Mucosa of rectum (tissue), 2 donors: Measurements from ENCODE around the gene NEUROD4.
"Not testable (repeated sequence)": the region's sequence is repeated elsewhere in the genome, so short reads cannot be mapped to it uniquely, and the experiment has no call there.

Experiments
- H3K27ac ChIP-seq, 2 donors: one replicate each; pipeline ENCODE4 v1.7.0; 2013; ENCODE audit warnings: inconsistent platforms in 2 of 2, low read depth in 2 of 2, low read length in 2 of 2
- H3K27me3 ChIP-seq, 2 donors: one replicate each; pipeline ENCODE4 v1.7.0; 2013; ENCODE audit warnings: low read length in 2 of 2; ENCODE audit not compliant: control insufficient read depth in 2 of 2, insufficient read depth in 2 of 2
- H3K36me3 ChIP-seq, 2 donors: one replicate each; pipeline ENCODE4 v1.7.0; 2013; ENCODE audit warnings: low read length in 2 of 2; ENCODE audit not compliant: control insufficient read depth in 2 of 2, insufficient read depth in 2 of 2
- H3K4me1 ChIP-seq, 2 donors: one replicate each; pipeline ENCODE4 v1.7.0; 2013; ENCODE audit warnings: low read length in 2 of 2, mild to moderate bottlenecking in 1 of 2; ENCODE audit not compliant: control insufficient read depth in 2 of 2, insufficient read depth in 2 of 2
- H3K4me3 ChIP-seq, 2 donors: one replicate each; pipeline ENCODE4 v1.7.0; 2013; ENCODE audit warnings: low read length in 2 of 2
- H3K9ac ChIP-seq, 2 donors: one replicate each; pipeline ENCODE4 v1.7.0; 2013; ENCODE audit warnings: low read length in 2 of 2, low read depth in 1 of 2, mild to moderate bottlenecking in 1 of 2
- H3K9me3 ChIP-seq, 2 donors: one replicate each; pipeline ENCODE4 v1.7.0; 2013; ENCODE audit warnings: low read length in 2 of 2; ENCODE audit not compliant: control insufficient read depth in 2 of 2
- donor health status: healthy.
- donor health status: Normal muscosa, but diverticular disease.

Gene NEUROD4

DNA sequence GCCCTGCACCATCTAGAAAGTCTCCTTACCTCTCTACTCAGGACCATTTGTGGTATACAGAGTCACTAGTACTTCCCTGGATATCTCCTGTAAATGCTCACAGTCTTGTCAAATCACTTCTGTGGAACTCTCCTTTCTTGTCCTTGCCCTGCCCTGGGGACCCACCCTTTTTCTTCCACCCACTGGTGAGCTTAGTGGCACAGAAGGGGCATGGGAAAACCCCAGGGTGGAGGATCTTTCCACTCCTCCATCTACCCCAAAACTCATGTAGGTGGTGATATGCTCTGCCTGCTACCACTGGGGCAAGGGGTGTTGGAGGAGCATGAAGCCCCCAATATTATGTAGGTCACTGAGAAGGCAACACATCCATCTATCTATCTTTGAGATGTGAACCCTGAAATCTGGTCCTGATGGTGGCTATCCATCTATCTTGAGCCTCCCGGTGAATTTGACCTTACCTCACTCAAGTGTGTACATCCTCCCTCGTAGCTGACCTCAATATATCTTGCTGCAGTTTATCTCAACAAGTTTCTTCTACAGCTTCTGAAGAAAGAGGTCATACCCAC is 36.2 kb upstream of the NEUROD4 start:
- peaks cover 0 to 3% of the 10 kb centered on the region in 2 donors for H3K4me1 ChIP-seq
- peak overlapping the region; percentile 33 to 39 for H3K4me3 ChIP-seq
- H3K9me3 ChIP-seq: no peaks in the 10 kb centered on the region
- no peak overlapping the region for H3K9ac ChIP-seq
- H3K27ac ChIP-seq: peak overlapping the region in 1 of 2 donors; percentile 59
- no peaks in the 10 kb centered on the region for H3K36me3 ChIP-seq
- H3K27me3 ChIP-seq: no peaks in the 10 kb centered on the region

DNA sequence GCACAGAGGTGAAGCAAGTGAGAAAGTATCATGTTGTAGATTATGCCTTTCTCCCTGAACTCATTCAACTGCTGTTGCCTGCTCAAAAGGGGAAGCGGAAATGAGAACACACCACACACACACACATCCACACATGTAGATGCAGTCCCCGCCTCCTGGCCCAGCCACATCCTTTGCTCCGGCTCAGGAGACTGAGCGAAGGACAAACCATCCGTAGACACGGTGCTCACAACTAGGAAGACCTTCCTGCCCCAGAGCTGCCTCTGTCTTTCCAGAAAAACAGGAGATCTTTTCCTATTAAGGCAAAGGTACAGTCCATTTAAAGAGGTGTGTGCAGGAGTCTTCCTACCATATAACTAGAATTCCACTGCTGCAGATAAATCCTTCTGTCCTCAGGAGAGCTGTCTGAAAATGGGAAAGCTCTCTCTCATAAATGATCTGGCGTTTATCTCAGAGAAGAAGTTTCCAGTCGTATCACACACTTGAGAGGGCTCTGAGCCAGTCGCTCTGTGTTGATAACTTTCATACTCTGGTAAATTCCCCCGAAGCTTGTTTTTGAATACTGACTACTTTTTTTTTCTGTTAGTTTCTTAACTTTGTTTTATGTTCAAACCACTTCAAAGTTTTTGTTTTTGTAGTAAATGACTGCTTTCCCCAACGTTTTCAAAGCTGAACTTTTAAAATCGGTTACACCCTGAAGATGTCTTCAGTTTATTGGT is 35.0 kb upstream of the NEUROD4 start, which contains the start of gene TESPA1:
Gene TESPA1 (minus strand): TSS at position 105 of the 719 bp plus-strand sequence. CDS start 10,200 bp downstream, outside the sequence.
- H3K27me3 ChIP-seq: no peaks in the 10 kb centered on the region
- peak within 1 kb of the TSS; percentile 38 to 39 for H3K4me3 ChIP-seq
- H3K27ac ChIP-seq: peak within 1 kb of the TSS; percentile 8 to 59
- no peaks in the 10 kb centered on the region for H3K36me3 ChIP-seq
- no peaks in the 10 kb centered on the region for H3K9me3 ChIP-seq
- peak within 1 kb of the TSS in 1 of 2 donors; percentile 68 for H3K9ac ChIP-seq
- peaks cover 0 to 3% of the 10 kb centered on the region in 2 donors for H3K4me1 ChIP-seq

DNA sequence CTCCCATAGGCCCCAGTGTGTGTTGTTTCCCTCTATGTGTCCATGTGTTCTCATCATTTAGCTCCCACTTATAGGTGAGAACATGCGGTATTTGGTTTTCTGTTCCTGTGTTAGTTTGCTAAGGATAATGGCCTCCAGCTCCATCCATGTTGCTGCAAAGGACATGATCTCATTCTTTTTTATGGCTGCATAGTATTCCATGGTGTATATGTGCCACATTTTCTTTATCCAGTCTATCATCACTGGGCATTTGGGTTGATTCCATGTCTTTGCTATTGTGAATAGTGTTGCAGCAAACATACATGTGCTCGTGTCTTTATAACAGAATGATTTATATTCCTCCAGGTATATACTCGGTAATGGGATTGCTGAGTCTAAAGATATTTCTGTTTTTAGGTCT is 33.0 kb upstream of the NEUROD4 start:
- H3K27me3 ChIP-seq, H3K9me3 ChIP-seq, H3K4me1 ChIP-seq, H3K27ac ChIP-seq, H3K4me3 ChIP-seq, H3K9ac ChIP-seq, H3K36me3 ChIP-seq: not testable (repeated sequence)

DNA sequence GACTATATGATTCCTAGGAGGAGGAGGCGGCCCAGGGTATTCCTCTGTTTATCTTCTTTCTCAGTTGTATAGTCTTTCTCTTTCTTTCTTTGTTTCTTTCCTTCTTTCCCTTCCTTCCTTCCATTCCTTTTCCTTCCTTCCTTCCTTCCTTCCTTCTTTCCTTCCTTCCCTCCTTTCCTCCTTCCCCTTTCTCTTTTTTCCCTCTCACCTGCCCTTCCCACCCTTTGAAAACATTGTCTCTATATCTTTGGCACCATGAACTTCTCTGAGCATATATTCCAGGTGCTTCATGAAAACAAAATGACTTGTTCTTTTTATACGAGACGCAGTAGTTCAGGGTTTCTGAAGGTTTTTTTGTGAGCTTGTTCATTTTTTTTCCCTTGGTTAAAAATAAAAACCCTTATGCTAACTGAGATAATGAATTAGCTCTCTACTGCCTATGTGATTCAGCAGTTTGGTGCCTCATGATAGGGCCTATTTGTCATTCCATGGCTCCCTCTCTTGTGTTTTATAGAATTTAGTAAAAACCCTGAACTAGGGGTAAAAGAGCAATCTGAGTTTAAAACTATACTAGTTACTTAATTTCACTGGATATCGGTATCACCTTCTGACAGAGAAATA is 32.1 kb upstream of the NEUROD4 start:
- Histone ChIP-seq H3K4me3 (no peak overlapping the region), H3K9me3 (no peaks in the 10 kb centered on the region), H3K36me3 (no peaks in the 10 kb centered on the region), H3K4me1 (peaks cover 0 to 3% of the 10 kb centered on the region in 2 donors), H3K27me3 (no peaks in the 10 kb centered on the region), H3K9ac (no peak overlapping the region), H3K27ac (no peak overlapping the region)

DNA sequence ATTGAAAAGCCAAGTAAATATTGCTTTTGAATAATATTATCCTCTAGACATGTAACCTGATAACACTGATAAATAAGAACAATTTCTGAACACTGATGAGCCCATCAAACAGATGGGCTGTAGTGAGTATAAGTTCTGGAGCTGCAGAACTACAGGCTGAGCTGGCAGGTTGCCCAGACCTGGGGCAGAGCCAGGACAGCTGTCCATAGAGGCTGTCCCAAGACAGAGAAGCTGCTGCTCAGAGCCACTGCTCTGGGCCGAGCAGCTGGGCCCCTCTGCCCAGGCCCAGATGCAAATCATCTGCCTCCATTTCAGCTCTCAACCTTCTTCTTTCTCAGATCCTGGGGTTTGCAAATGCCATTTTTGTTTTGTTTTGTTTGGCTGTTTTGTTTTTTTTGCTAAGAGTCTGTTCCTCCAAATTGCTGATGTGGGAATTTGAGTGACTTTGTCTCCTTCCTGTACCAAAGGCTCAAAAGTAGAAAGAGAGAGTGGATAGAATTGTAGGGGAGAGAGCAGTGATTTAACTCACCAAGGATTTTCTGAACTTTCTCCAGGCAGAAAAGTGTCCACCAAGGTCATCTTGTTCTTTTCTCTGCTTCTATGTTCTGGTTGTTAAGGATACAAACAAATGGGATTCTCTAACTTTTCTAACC is 31.2 kb upstream of the NEUROD4 start:
- no peak overlapping the region for H3K27ac ChIP-seq
- no peak overlapping the region for H3K4me3 ChIP-seq
- H3K9me3 ChIP-seq: no peaks in the 10 kb centered on the region
- no peaks in the 10 kb centered on the region for H3K27me3 ChIP-seq
- H3K4me1 ChIP-seq: peaks cover 0 to 3% of the 10 kb centered on the region in 2 donors
- no peaks in the 10 kb centered on the region for H3K36me3 ChIP-seq
- no peak overlapping the region for H3K9ac ChIP-seq

DNA sequence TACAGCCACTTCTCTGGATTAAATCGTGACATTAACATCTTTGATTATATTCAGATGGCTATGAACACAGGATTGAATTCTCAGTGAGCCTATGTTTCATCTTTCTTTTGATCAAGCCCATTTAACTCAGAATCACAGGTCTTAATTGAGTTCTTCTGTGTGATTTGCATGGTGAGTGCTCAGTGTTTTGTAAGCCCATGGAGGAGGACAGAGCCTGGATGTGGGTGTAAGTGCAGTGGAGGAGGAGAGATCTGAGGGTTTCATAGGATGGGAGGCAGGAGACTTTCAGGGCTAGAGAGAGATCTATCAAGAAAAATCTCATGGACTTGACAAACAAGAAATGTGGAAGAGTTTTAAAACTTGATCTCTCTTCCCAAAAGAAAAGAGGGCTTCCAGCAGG is 29.9 kb upstream of the NEUROD4 start:
- H3K36me3 ChIP-seq: no peaks in the 10 kb centered on the region
- no peak overlapping the region for H3K4me3 ChIP-seq
- no peaks in the 10 kb centered on the region for H3K4me1 ChIP-seq
- H3K9me3 ChIP-seq: no peaks in the 10 kb centered on the region
- no peak overlapping the region for H3K9ac ChIP-seq
- H3K27ac ChIP-seq: no peak overlapping the region
- no peaks in the 10 kb centered on the region for H3K27me3 ChIP-seq

DNA sequence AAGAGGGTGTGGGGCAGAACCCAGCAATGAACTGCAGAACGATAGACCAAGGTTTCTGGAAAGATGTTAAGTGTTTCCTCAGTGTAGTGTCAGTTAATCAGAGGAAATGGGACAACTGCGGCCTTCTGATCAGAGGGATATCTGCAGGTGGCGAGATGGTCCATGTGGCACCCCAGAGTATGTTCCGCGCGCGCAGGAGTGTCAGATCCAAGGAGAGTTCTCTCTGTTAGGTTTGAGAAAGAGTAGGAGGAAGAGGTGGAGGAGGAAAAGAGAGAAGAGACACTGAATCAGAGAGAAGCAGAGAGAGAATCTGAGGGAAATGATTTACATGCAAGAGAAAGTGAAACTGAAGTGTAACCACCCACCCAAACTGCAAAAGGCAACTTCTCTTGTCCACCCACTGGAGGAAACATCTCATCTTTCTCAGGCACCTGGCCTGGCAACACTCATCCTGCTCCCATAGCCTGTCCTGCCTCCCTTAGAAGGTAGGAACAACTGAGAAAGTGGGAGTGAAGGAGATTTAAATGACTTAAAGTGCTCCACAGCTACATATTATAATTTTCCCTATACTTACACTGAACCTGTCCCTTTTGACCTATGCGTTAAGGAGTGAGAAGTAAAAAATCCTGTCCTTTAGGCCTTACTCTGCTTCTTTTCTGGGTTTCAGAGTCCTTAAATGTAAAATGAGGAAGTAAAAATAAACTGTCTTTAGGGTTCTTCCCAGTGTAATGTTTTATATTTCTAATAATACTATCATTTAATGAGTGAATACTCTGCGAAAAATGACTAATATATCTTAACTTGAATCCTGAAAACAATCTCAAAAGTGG is 28.4 kb upstream of the NEUROD4 start:
- Histone ChIP-seq H3K9ac (no peak overlapping the region), H3K36me3 (no peaks in the 10 kb centered on the region), H3K4me3 (no peak overlapping the region), H3K27me3 (no peaks in the 10 kb centered on the region), H3K27ac (peak overlapping the region in 1 of 2 donors; percentile 25), H3K4me1 (no peaks in the 10 kb centered on the region), H3K9me3 (no peaks in the 10 kb centered on the region)

DNA sequence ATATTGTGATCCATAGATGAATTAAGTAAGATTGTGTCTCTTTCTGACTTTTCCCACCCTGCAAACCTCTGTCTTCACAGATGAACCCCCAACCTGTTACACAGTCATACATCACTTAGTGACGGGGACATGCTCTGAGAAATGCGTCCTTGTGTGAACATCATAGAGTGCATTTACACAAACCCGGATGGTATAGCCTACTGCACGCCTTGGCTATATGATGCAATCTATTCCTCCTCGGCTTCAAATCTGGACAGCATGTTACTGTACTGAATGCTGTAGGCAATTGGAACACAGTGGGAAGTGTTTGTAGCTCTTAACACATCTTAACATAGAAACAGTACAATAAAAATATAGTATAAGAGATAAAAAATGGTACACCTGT is 27.8 kb upstream of the NEUROD4 start:
- Histone ChIP-seq H3K9ac (no peak overlapping the region), H3K27ac (no peak overlapping the region)

DNA sequence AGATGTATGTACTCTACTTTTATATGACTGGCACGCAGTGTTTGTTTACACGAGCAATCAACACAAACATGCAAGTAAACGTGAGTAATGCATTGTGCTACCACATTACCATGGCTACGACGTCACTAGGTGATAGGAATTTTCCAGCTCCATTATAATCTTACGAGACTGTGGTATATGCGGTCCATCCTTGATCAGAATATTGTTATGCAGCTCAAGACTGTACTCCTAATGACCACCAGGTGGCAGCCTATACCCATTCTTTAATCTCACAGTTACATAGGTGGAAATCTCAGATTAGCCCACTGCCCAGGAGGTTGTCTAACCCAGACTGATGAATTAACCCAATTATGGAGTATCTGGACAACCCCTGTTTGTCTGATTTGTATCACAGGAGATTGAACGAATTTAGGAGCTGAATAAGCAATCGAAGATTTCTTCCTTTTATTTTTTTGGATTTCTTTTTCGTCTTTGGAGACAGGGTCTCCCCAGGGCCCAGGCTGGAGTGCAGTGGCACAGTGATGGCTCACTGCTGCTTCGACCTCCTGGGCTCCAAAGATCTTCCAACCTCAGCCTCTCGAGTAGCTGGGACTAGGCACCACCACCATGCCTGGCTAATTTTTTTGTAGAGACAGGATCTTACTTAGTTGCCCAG is 26.5 kb upstream of the NEUROD4 start:
- no peak overlapping the region for H3K4me3 ChIP-seq
- H3K36me3 ChIP-seq: no peaks in the 10 kb centered on the region
- no peaks in the 10 kb centered on the region for H3K4me1 ChIP-seq
- H3K9me3 ChIP-seq: no peaks in the 10 kb centered on the region
- H3K27me3 ChIP-seq: no peaks in the 10 kb centered on the region
- no peak overlapping the region for H3K9ac ChIP-seq
- H3K27ac ChIP-seq: no peak overlapping the region

More for the DNA sequence above, 27.8 kb upstream of the NEUROD4 start:
- Histone ChIP-seq H3K4me3 (no peak overlapping the region), H3K36me3 (no peaks in the 10 kb centered on the region), H3K4me1 (no peaks in the 10 kb centered on the region), H3K9me3 (no peaks in the 10 kb centered on the region), H3K27me3 (no peaks in the 10 kb centered on the region)
